NCI-H446 (cell line): ENCODE results near the gene ATP11A.
"Not testable (repeated sequence)": the region's sequence is repeated elsewhere in the genome, so short reads cannot be mapped to it uniquely, and the experiment has no call there.

ENCODE experiments used
- DNase-seq, 2 experiments: peaks; one replicate each; lab custom pipeline; 2025; lab: John Stamatoyannopoulos, UW

ATP11A gene

DNA sequence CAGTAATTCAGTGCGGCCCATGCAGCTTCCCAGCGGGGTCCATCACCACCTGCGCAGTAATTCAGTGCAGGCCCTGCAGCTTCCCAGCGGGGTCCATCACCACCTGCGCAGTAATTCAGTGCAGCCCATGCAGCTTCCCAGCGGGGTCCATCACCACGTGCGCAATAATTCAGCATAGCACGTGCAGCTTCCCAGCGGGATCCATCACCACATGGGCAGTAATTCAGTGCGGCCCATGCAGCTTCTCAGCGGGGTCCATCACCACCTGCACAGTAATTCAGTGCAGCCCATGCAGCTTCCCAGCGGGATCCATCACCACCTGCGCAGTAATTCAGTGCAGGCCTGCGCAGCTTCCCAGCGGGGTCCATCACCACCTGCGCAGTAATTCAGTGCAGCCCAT is 173.5 kb downstream of the ATP11A start:
- DNase-seq: not testable (repeated sequence)

DNA sequence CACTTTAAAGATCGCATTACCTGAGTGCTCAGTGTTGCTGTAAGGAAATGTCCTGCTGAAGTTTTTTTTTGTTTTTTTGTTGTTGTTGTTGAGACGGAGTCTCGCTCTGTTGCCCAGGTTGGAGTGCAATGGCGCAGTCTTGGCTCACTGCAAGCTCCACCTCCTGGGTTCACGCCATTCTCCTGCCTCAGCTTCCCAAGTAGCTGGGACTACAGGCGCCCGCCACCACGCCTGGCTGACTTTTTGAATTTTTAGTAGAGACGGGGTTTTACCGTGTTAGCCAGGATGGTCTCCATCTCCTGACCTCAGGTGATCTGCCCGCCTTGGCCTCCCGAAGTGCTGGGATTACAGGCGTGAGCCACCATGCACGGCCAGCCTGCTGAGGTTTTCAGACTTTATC is 175.6 kb downstream of the ATP11A start:
- DNase-seq: not testable (repeated sequence)

DNA sequence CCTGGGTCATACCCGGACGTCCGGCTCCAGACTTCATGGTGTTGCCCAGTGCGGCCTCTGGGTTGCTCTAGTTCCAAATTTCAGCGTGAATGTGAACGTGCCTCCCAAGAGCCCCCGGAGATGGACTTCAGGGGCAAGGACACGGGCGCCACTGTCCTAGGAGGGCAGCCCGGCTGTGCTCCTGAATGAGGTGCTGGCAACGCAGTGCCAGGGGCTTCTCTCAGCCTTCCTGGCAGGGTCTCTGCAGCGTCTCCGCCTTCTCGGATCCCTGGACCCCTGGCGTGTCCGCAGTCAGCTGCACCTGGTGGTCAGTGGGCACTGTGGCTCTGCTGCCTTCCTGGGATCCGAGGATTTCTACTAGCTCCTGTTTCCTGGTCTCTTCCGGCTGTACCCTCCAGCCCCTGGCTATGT is 177.5 kb downstream of the ATP11A start:
- DNase-seq: no peak

DNA sequence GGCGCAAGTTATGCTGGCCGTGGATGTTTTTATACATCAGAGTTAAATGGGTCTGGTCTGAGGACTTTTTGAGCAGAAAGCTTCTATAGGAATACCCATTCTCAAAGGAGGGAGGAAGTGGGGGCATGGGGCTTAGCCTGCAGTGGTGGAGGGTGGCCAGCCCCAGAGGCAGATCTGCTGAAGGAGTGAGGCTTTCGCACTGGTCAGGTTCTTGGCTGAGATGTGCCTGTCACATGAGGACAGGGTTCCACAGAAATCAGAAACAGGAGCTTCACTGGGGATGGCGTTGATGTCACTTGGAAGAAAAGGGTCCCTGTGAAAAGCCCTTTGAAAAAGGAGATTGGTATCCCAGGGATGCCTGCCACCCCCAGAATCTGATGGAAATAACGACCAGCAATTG is 178.5 kb downstream of the ATP11A start:
- no peak for DNase-seq

DNA sequence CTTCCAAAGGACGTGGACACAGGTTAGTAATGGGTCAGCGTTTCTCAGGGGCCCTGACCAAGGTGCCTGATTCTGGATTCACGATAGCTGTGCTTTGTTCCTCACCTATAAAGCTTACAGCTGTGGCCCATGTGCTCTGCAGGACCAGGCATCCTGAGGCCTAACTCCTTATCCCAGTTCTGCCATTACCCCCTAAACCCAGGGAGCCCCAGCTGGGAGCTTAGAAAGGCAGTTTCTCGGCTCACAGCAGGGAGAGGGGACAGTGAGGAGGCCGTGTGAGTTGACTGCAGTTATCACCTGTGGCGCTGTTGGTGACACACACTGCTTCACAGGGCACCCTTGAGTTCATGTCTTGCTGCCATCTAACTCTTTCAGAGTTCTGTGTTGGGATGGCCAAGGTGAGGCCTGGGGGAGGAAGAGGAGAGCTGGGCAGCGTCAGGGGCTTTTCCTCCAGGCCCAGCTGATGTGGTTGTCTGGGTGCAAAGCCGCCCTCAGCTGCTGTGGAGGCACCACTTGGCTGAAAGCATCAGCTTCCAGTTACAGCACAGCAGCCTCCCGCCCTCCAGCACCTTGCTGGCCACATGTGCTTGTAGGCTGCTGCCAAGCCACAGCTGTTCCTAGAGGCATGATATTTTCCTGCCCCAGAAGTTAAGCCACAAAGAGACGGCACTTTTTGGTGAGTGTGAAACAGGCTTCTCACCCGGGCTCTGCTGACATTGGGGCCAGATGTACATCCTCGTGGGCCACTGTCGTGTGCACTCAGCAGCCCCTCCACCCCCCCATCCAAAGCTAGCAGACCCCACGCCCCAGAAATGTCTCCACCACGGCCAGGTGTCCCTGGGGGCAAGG is 179.6 kb downstream of the ATP11A start:
- DNase-seq: no peak

DNA sequence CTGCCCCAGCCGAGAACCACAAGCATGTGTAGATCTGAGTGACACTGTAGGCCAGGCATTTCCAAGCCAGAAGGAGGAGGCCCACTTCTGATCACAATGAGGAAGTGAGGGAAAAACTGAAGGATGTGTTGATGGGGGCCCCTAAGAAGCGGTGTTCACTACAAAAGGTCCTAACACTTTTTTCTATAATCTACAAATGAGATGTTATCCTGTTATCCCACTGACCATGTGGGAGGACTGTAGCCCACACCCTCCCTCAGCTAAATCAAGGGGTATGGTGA is 180.2 kb downstream of the ATP11A start:
- no peak for DNase-seq

DNA sequence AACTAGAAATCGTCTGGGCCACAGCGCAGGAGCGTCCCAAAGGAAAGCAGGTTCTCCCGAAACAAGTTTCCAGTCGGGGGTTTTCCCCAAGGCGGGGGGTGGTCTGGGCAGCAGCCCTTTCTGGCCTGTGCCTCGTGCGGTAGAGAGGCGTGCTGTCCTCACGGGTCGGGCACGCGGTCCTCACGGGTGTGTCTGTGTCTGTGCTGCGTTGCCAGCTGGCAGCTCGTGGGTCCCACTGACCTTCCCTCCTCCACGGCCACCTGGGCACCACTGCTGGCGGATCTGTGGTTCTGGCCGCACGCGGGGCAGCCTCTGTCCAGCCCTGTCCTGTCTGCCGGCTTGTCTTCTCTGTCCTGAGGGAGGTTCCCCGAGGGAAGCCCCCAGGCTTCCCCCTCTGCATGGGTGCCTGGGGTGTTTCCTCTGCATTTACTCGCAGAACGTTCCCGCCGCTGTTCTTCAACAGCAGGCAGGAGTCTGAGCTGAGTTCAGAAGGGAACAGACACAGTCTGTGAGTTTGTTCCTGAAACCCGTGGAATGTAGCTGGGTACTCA is 181.0 kb downstream of the ATP11A start:
- no peak for DNase-seq

DNA sequence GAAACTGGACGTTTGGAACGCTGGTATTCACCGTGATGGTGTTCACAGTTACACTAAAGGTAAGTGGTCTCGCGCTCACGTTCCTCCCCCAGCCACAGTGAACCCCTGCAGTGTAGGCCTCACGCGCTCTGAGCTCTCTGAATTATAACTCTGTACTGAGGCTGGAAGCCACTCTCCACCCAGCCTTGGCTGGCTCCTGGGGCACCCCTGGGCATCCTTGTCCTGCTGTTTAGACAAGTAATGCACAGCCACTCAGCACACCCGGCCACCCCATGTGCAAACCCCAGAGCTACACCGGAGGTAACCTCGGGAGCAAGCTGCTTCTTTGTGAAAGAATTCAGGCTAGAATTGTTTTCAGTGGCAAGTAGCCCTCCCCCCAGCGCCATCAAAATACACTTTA is 181.9 kb downstream of the ATP11A start:
- DNase-seq: no peak

DNA sequence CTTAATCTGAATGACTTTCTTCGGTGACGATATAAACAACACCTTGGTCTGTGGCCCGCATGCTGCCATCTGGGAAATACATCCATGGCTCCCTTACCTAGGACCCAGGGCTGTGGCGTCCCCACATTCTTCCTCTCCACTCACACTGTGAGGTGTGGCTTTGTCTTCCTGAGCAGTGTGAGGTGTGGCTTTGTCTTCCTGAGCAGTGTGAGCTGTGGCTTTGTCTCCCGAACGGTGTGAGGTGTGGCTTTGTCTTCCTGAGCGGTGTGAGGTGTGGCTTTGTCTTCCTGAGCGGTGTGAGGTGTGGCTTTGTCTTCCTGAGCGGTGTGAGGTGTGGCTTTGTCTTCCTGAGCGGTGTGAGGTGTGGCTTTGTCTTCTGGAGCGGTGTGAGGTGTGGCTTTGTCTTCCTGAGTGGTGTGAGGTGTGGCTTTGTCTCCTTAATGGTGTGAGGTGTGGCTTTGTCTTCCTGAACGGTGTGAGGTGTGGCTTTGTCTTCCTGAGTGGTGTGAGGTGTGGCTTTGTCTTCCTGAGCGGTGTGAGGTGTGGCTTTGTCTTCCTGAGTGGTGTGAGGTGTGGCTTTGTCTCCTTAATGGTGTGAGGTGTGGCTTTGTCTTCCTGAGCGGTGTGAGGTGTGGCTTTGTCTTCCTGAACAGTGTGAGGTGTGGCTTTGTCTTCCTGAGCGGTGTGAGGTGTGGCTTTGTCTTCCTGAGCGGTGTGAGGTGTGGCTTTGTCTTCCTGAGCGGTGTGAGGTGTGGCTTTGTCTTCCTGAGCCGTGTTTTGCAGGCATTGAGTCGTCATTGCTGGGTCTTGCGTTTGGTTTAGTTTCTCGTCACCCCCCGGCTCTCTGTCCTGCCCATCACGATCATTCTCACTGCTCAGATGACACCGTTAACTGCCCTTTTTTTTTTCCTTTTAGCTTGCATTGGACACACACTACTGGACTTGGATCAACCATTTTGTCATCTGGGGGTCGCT is 183.1 kb downstream of the ATP11A start:
- not testable (repeated sequence) for DNase-seq

DNA sequence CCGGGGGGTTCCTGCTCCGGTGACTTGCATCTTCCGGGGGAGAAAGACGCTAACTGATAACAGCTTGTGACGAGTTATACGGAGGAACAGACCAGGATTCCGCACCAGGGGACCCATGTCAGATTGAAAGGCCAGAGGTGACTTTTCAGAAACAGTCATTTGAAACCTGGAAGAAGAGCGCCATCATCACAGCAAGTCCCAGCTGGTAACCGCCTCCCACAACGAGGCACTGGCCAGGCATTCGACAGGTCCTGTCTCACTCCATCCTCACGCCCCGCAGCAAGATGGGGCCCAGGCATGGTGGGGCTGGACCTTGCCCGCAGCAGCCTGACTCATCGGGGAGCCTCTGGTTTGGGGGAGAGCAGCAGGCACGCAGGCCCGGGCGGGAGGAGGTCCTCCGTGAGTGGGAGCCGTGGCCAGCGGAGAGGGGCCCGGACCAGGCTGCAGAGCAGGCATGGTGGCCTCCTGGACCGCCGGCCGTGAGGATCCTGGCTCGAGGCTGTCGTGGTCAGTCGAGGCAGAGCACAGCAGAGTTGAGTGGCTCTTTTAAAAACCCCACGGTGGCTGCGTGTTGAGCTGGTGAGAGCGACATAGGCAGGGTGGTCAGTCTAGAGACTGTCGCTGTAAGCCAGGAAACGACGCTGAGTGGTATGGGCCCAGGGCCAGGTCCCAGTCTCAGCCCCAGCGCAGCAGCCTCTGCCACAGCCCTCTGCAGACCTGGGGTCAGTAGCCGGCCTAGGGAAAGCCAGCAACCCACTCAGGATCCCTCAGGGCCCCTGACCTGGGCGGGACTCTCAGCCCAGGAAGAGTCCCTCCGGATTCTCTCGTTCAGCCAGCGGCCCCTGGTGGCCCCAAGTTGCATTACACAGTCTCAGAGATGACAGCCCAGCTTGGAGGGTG is 184.3 kb downstream of the ATP11A start:
- peak in 1 of 2 experiments; percentile 15 for DNase-seq

DNA sequence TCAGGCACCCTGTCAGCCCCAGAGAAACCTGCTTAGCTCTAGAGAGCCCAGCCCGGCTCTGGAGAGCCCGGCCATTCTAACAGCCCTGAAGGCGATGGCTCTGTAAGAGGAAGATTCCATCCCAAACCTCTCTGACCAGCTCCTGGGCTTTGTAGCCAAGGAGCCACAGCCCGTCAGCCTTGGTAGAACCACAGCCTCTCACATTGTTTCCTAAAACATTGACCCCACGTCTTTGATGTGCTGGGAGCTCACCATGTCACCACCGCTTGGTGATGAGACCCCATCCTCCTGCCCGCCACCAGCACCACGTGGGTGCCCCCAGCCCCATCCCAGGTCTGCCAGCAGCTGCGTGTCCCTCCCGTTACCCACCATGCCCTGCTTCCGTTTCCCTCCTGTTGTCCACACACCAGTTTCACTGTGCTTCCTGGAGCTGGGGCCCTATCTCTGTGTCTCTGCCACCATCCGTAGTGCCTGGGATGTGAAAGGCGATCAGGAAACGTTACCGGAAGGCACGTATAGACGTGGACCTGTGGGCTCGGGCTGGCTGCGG is 185.0 kb downstream of the ATP11A start:
- DNase-seq: no peak

DNA sequence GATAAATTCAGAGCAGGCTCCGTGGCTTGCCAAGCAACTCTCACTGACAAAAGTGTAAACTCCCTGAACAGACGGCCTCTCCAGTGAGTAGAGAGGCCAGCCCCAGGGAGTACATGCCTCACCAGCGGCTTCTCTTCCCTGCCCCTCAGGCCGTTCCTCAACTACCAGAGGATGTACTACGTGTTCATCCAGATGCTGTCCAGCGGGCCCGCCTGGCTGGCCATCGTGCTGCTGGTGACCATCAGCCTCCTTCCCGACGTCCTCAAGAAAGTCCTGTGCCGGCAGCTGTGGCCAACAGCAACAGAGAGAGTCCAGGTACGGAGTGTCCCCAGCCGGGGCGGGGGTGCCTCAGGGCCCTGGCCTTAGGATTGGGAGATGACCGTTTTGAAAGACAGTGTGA is 185.8 kb downstream of the ATP11A start:
- no peak for DNase-seq

DNA sequence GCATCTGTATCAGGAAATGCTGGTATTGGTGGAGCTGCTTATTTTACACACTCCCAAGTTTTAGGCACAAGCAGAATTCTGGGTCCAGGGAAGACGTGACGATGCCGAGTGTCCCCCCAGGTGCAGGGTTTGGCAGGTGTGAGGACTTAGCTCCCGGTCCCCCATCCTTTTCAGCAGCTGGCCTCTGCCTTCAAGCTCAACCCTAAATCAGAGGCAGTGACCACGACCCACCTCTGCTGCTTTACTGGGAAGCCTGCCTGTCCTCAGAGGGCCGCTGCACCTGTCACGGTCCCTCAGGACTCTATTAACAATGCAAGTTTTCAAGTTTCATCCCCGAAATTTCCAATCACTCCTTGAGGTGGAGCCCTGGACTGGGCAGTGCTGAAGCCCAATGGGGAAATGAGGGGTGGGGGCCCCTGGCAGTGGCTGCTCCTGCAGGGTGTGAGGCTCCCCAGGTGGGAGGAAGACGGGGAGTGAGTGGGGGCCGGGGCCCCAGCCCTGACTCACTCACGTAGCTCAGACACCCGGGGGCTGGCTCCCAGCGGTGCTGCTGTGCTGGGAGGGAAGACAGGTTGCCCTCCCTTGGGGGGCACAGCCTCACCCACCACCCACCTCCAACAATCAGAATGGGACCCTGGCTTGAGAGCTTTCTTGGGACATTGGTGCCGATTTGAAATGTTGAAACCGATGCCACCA is 186.6 kb downstream of the ATP11A start:
- DNase-seq: no peak

DNA sequence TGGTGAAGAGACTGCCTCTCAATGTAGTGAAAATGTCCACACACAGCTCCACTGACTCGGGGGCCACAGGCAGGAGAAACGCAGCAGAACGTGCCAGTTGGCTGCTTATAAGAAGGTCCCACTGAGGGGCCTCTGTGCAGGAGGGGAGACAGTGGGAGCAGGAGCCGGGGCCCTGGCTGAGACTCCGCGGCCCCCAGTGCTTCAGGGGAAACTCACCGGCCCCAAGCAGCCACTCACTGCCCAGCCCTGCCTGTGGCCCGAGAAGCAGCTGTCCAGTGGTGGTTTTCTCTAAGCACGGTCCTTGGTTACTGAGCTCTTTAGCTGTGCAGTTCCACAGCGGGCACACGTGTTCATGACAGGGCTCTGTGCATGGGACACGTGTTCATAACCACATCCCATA is 187.2 kb downstream of the ATP11A start:
- no peak for DNase-seq

DNA sequence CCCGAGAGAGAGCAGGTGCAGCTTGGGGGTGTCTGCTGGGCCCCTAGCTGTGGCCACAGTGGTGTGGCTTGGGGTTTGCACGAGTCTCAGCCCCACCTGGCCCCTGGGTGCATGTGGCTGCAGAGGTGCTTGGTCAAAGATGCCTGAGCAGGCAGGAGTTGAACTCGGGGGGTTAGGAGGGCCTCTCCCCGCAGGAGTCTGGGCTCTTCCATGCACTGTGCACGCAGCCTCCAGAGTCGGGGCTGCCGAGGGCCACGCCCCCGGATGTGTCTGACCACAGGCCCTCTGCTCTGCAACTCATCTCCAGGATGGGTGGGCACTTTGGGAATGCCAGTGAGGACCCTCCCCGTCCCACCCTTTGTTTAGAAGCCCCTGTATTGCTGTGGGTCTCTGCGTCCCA is 187.7 kb downstream of the ATP11A start:
- no peak for DNase-seq

DNA sequence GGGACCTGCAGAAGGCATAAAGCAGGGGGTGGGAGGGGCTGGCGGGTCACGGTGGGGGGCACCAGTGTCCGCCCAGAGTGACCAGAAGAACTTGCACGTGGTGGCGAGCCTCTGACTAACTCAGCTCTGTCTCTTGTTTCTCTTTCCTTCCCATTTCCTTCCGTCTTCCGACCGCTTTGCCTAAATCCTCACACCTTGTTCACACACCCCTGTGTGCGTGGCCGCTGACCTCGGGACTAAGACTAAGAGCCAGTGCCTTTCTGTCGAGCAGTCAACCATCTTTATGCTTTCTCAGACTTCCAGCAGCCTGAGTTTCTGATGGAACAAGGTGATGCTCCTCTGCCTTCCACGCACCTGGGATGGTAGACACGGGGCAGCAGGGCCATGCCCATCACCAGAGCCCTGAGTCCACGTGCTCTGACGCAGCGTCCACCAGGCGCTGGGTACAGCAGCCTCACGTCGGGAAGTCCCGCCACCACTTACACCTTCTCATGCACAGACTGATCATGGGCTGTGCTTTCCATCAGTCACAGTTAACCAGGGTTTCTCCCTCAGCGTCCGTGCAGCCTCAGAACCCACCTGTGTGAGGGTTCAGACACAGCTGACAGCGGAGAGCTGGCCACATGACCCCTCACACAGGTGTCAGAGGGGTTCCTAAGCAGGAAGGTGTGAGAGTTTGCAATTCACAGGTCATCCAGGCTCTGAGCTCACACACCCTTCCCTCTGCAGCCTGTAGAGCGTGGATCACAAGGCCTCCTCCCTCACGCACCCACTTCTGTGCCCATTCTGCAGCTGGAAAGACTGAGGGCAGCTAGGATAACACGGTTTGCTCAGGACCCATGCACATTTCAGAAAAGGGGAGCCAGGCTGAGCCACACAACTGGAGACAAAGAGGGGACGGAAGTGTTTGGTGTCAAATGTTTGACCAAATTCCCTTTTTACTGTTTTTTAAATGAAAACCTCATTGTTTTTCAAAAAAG is 188.4 kb downstream of the ATP11A start:
- DNase-seq: no peak

DNA sequence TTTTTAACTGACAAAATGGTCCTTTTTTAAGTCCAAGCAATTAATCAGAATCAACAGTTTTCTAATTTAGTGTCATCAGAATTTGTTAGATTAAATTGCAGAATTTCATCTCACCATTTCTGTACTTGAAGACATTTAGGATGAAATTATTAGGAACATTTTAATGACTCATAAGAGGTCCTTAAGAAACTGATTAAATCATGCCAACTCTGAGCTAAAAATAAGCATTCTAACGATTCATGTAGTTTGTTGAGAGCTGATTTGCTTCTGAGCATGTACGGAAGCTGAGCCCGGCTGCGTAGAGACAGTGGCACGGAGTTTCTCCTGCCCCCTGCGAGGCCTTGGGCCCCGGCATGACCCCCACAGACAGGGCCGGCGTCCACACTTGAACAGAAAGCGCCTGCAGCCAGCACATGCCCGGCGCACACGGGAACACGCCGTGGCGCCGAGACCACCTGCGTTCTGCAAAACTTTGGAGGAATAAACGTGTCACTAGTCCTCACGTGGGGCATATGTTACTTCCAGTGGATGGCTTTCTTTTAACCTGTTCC is 189.5 kb downstream of the ATP11A start:
- DNase-seq: no peak

DNA sequence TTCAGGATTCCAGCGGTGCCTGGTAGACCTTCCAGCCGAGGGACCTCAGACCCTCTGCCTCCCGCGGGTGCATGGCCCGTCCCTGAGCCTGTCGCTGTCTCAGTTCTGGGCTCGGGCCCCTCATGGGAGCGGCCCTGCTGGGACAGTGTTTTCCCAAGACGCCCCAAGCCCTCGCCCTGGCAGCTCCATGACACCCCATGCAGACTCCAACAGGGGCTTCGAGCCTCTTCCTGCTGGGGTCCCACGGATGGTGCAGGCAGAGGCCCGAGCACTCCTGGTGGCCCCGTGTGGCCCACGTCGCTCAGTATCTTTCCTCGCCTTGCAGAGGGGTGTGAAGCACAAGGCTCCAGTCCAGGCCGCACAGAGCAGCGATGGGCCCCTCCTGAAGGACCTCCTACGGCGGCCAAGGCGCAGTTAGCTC is 190.4 kb downstream of the ATP11A start:
- DNase-seq: no peak

DNA sequence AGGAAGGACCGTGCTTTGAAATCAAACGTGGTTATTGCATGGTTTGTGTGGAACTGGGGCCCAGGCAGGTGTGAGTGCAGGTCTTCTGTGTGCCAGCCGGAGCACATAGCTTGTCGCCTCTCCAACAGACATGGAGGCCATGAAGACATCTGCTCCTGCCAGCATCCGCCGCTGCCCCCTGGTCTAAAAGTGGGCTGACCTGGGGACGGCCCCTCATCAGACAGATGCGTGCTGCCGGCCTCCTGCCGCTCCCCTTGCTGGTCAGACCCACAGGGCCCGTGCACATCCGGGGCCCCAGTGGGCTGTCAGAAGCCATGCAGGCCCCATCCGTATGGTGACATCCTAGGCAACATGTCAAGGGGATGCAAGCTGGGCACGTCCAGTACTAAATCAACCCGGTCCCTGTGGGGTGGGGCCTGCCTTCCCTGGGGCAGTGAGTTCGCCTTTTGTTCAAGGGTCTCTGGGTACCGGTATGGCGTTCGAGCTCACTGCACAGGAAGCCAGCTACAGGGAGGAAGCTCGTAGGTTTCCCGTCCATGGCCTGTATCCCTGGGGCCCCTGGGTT is 191.2 kb downstream of the ATP11A start:
- DNase-seq: no peak
